ENCODE data around the gene MALAT1. TPM values are rescaled to one million over a fixed set of nuclear protein-coding genes. Genes with fewer than 3 reads are reported as not detected.

The MALAT1 gene
- total and polyA plus RNA-seq, 2 of the 13 experiments (the other 11 are each of a cell fraction or from before 2014, with no cell fraction given), result 143 to 1,237 TPM

DNA sequence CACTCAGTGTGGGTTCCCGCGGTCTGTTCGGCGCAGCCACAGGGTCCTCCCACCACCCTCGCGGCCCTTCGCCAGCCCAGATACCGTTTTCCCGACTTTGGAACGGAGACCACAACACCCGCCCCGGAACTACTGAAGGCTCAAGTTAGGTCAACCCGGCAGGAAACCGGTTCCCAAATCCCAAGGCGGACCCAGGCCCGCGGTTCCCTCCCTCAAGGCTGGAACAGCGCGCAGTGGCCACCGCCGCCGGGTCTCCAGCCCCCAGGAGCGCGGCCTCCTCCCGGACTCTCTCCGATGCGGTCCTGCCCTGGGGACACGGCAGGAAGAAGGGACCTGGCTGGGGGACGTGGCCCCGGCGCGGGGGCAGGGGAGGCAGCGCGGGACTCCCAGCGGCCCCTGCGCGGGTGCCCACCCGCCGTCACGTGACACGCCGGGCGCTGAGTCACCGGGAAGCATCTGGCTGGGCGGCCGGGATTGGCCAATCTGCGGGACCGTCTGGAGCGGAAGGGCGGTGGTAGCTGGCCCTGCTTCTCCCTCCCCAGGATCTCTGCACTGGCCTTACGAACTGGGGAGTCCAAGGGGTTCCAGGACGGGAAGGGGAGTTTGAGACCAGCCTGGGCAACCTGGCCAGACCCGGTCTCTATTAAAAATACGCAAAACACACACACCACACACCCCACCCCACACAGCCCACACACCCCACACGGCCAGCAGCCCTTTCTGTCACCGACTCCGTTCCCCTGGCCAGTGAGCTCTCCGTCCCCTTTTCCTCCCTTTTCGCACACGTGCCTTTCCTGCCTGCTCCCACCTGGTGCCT is 21.5 kb upstream of the MALAT1 start (continued):
- TF ChIP-seq HOMEZ (CRISPR knock-in tag; IDR thresholded peaks at IDR 0.05; ENCODE audit: low read depth) (no peak), TMF1 (CRISPR knock-in tag; IDR thresholded peaks at IDR 0.05; ENCODE audit: low read depth) (peak; percentile 70; the same call in 1 of the 2 replicates), ZSCAN20 (CRISPR knock-in tag; IDR thresholded peaks at IDR 0.05; ENCODE audit: borderline replicate concordance) (no peak), ZNF747 (CRISPR knock-in tag; IDR thresholded peaks at IDR 0.05; ENCODE audit: borderline replicate concordance) (peak; percentile 70; the same call in 1 of the 2 replicates), RBM22 (optimal IDR thresholded peaks at IDR 0.05; ENCODE audit: low read length) (no peak), STAG1 (CRISPR knock-in tag; IDR thresholded peaks at IDR 0.05) (0 out of 2 replicates have a peak, but pooled peaks have one; percentile 15), GMEB1 (CRISPR knock-in tag; IDR thresholded peaks at IDR 0.05; ENCODE audit: borderline replicate concordance) (peak; percentile 79), ZNF567 (CRISPR knock-in tag; IDR thresholded peaks at IDR 0.05; ENCODE audit: borderline replicate concordance) (no peak), ZNF547 (CRISPR knock-in tag; IDR thresholded peaks at IDR 0.05) (peak; percentile 76), PRDM4 (CRISPR knock-in tag; IDR thresholded peaks at IDR 0.05; ENCODE audit: borderline replicate concordance) (no peak), NAIF1 (CRISPR knock-in tag; IDR thresholded peaks at IDR 0.05; ENCODE audit: borderline replicate concordance) (no peak), ZNF484 (CRISPR knock-in tag; IDR thresholded peaks at IDR 0.05; ENCODE audit: borderline replicate concordance, low read depth) (no peak), ZFYVE20 (CRISPR knock-in tag; IDR thresholded peaks at IDR 0.05; ENCODE audit: borderline replicate concordance, low read depth) (no peak), SP140L (CRISPR knock-in tag; IDR thresholded peaks at IDR 0.05; ENCODE audit: borderline replicate concordance) (no peak), ZKSCAN5 (CRISPR knock-in tag; IDR thresholded peaks at IDR 0.05) (no peak), ARNTL (CRISPR knock-in tag; IDR thresholded peaks at IDR 0.05) (peak; percentile 56; the same call in 1 of the 2 replicates)

Measured in HepG2 (cell line).